IMR-90 (cell line): Measurements from ENCODE around the gene ODF2.
"Not testable (repeated sequence)": the region's sequence is repeated elsewhere in the genome, so short reads cannot be mapped to it uniquely, and the experiment has no call there.

Source experiments
- BHLHE40 ChIP-seq: fragments of 150-350 bp; IDR thresholded peaks from 2 replicates; pipeline ENCODE4 v1.6.1; 2016; ENCODE audit warnings: mild to moderate bottlenecking, low read depth, low read length
- CEBPB ChIP-seq: IDR thresholded peaks from 2 replicates; pipeline ENCODE4 v1.6.1; 2012; ENCODE audit warnings: low read depth, low read length, improper control_type of control experiment
- FOS ChIP-seq: fragments of 150-350 bp; IDR thresholded peaks from 2 replicates; pipeline ENCODE4 v1.6.1; 2016; ENCODE audit warnings: low read depth, low read length
- NFE2L2 ChIP-seq: fragments of 150-350 bp; IDR thresholded peaks from 2 replicates; pipeline ENCODE4 v1.6.1; 2016; ENCODE audit warnings: low read depth, mild to moderate bottlenecking, low read length
- POLR2A ChIP-seq: IDR thresholded peaks from 2 replicates; pipeline ENCODE4 v1.6.1; 2012; ENCODE audit warnings: mild to moderate bottlenecking, low read depth, low read length
- RAD21 ChIP-seq: IDR thresholded peaks from 2 replicates; pipeline ENCODE4 v1.6.1; 2012; ENCODE audit warnings: low read length, improper control_type of control experiment
- RCOR1 ChIP-seq: IDR thresholded peaks from 2 replicates; pipeline ENCODE4 v1.6.1; 2012; ENCODE audit warnings: mild to moderate bottlenecking, low read length, improper control_type of control experiment; ENCODE audit not compliant: insufficient replicate concordance
- RFX5 ChIP-seq: IDR thresholded peaks from 2 replicates; pipeline ENCODE4 v1.8.0; 2012; ENCODE audit warnings: low read depth, mild to moderate bottlenecking, low read length, moderate library complexity
- TF ChIP-seq, protein P1 (sequence below): conservative IDR thresholded peaks from 2 replicates; pipeline ENCODE4 v1.5.1; 2012; ENCODE audit warnings: mild to moderate bottlenecking, low read depth, low read length, improper control_type of control experiment

DNA sequence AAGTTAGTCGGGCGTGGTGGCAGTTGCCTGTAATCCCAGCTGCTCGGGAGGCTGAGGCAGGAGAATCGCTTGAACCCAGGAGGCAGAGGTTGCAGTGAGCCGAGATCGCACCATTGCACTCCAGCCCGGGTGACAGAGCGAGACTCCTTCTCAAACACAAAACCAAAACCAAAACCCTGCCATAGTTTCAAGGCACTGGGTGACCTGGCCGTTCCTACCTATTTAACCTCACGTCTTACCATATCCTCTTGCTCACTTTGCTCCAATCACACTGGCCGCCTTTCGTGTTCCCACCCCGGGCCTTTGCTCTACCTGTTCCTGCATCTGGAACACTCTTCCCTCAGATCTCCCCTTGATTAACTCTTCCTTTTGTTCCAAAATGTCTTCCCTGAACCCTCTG is 42.1 kb upstream of the ODF2 start:
- TF ChIP-seq, protein P1, sequence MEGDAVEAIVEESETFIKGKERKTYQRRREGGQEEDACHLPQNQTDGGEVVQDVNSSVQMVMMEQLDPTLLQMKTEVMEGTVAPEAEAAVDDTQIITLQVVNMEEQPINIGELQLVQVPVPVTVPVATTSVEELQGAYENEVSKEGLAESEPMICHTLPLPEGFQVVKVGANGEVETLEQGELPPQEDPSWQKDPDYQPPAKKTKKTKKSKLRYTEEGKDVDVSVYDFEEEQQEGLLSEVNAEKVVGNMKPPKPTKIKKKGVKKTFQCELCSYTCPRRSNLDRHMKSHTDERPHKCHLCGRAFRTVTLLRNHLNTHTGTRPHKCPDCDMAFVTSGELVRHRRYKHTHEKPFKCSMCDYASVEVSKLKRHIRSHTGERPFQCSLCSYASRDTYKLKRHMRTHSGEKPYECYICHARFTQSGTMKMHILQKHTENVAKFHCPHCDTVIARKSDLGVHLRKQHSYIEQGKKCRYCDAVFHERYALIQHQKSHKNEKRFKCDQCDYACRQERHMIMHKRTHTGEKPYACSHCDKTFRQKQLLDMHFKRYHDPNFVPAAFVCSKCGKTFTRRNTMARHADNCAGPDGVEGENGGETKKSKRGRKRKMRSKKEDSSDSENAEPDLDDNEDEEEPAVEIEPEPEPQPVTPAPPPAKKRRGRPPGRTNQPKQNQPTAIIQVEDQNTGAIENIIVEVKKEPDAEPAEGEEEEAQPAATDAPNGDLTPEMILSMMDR, result not testable (repeated sequence)
- TF ChIP-seq NFE2L2, CEBPB, BHLHE40, RFX5, POLR2A, RCOR1, RAD21, FOS: not testable (repeated sequence)
